Measurements from ENCODE around the gene C18orf63. TPM values are rescaled to one million over a fixed set of nuclear protein-coding genes. Genes with fewer than 3 reads are reported as not detected.

Gene C18orf63
- total RNA-seq, 1 experiment from 2014 or later = not detected

- Histone ChIP-seq H3K4me1 (ENCODE audit: control insufficient read depth in 1 of 2, insufficient read depth in 2 of 2, low read length in 2 of 2) (no peaks in the 10 kb centered on the region), H3K27me3 (ENCODE audit: insufficient read depth, low read length) (no peaks in the 10 kb centered on the region), H3K79me2 (ENCODE audit: insufficient read depth, low read length) (no peaks in the 10 kb centered on the region), H3K4me2 (ENCODE audit: low read length) (no peak overlapping the region), H2AFZ (ENCODE audit: low read depth, low read length, poor library complexity, severe bottlenecking) (no peak overlapping the region), H3K9me2 (ENCODE audit: insufficient read depth) (no peaks in the 10 kb centered on the region), H3K4me3 (replicated peaks in 1 of 2; ENCODE audit: low read depth in 1 of 2, low read length in 2 of 2) (no peak overlapping the region), H3K36me3 (ENCODE audit: control insufficient read depth in 1 of 2, insufficient read depth in 2 of 2, low read length in 2 of 2) (no peaks in the 10 kb centered on the region), H3K27ac (ENCODE audit: low read depth, low read length) (no peak overlapping the region), H3K9ac (ENCODE audit: low read length) (no peak overlapping the region), H4K20me1 (ENCODE audit: insufficient read depth) (no peaks in the 10 kb centered on the region; the same call in 1 of the 2 replicates), H3K9me3 (ENCODE audit: control insufficient read depth in 1 of 2, insufficient read depth in 1 of 2, low read depth in 1 of 2, low read length in 2 of 2) (no peaks in the 10 kb centered on the region)
- POLR2A ChIA-PET = no interaction called here
- no TSS peak for BruUV-seq (replicated peaks)
- DNase-seq (ENCODE audit: low read depth, low spot score) (no peak), ATAC-seq (no peak)
- intact Hi-C loops (cut with micrococcal nuclease) = no loop called here
- no peak for TF ChIP-seq TCF7L2 (IDR thresholded peaks at IDR 0.05; ENCODE audit: borderline replicate concordance, extremely low read depth, insufficient read depth, insufficient read length)
- TF ChIP-seq CTCF (IDR thresholded peaks at IDR 0.05 in 2 of 3, conservative IDR thresholded peaks at IDR 0.05 in 1 of 3; ENCODE audit: borderline replicate concordance in 1 of 3, insufficient read depth in 1 of 3, low read depth in 2 of 3, low read length in 2 of 3) = no peak
- TF ChIP-seq POLR2AphosphoS5 (IDR thresholded peaks at IDR 0.05; ENCODE audit: low read depth, low read length) = no peak
- no peak for TF ChIP-seq FOSL1 (IDR thresholded peaks at IDR 0.05; ENCODE audit: low read depth)
- no peak for TF ChIP-seq SP1 (IDR thresholded peaks at IDR 0.05; ENCODE audit: low read depth)
- TF ChIP-seq ELF1 (IDR thresholded peaks at IDR 0.05; ENCODE audit: borderline replicate concordance, low read depth) = no peak
- no peak for TF ChIP-seq REST (IDR thresholded peaks at IDR 0.05; ENCODE audit: low read depth)
- TF ChIP-seq, protein P1, sequence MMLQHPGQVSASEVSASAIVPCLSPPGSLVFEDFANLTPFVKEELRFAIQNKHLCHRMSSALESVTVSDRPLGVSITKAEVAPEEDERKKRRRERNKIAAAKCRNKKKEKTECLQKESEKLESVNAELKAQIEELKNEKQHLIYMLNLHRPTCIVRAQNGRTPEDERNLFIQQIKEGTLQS (IDR thresholded peaks at IDR 0.05) = no peak
- no peak for TF ChIP-seq EZH2phosphoT487 (IDR thresholded peaks at IDR 0.05; ENCODE audit: borderline replicate concordance)
- no peak for TF ChIP-seq CEBPB (IDR thresholded peaks at IDR 0.05; ENCODE audit: low read depth)
- TF ChIP-seq SIN3A (IDR thresholded peaks at IDR 0.05; ENCODE audit: low read depth) = no peak
- no peak for TF ChIP-seq EGR1 (IDR thresholded peaks at IDR 0.05; ENCODE audit: low read depth)
- TF ChIP-seq YY1 (IDR thresholded peaks at IDR 0.05; ENCODE audit: extremely low read depth, insufficient replicate concordance, low read depth, low read length) = no peak
- no peak for TF ChIP-seq MAX (IDR thresholded peaks at IDR 0.05)
- TF ChIP-seq ZNF274 (IDR thresholded peaks at IDR 0.05; ENCODE audit: low read depth, low read length) = no peak
- no peak for TF ChIP-seq CBX3 (IDR thresholded peaks at IDR 0.05; ENCODE audit: low read depth)
- no peak for TF ChIP-seq EZH2 (IDR thresholded peaks at IDR 0.05)
- TF ChIP-seq RAD21 (IDR thresholded peaks at IDR 0.05; ENCODE audit: low read depth) = no peak
- CTCF ChIA-PET = interaction anchor here (1.4 kb wide), 1 partner anchor 223 kb away, joined by 3 read pairs; no protein-coding TSS in a partner anchor
- RAD21 ChIA-PET (ENCODE audit: low non-redundant PET in 1 of 2, low total read pairs in 2 of 2, uncharacterized antibody in 2 of 2, unreplicated experiment in 2 of 2) = no interaction called here
Measured at GRCh38 chr18:74328206-74328605, 12.6 kb downstream of the C18orf63 start.

Measured in HCT116 (cell line).